HEK293 (cell line): ENCODE measurements around the gene PACSIN2.

Experiments used
- CTCF ChIA-PET: fragments of 350-600 bp; formaldehyde crosslinking; extraction: SDS; loops from one replicate; lab custom pipeline; 2021; ENCODE audit warnings: antibody characterized with exemption; lab: Yijun Ruan, JAX
- POLR2A ChIA-PET: fragments of 300-600 bp; formaldehyde crosslinking; extraction: SDS; loops from one replicate; lab custom pipeline; 2020; ENCODE audit warnings: antibody characterized with exemption, inconsistent platforms; lab: Yijun Ruan, JAX
- H3K27ac ChIP-seq: fragments of 200-500 bp; sonication (Bioruptor generic); 2 replicates; pipeline ENCODE4 v1.5.1; 2014; ENCODE audit warnings: low read depth, low read length, control low read depth, inconsistent platforms; ENCODE audit errors: extremely low read depth
- H3K36me3 ChIP-seq, 2 experiments: fragments of 200-500 bp in 1 of 2; sonication (Bioruptor generic) in 1 of 2; 1 replicate in 1 of 2; 2 replicates in 1 of 2; pipeline ENCODE4 v1.5.1; 2014 to 2017; ENCODE audit warnings: inconsistent platforms in 2 of 2, low read length in 2 of 2; ENCODE audit not compliant: control insufficient read depth in 2 of 2, insufficient read depth in 1 of 2
- H3K4me1 ChIP-seq: fragments of 200-500 bp; sonication (Bioruptor generic); 2 replicates; pipeline ENCODE4 v1.5.1; 2014; ENCODE audit warnings: mild to moderate bottlenecking, low read length, inconsistent platforms; ENCODE audit not compliant: control insufficient read depth, insufficient read depth
- H3K4me3 ChIP-seq: 2 replicates; pipeline ENCODE4 v1.5.1; 2011; ENCODE audit warnings: low read depth, mild to moderate bottlenecking, control low read depth, low read length, moderate library complexity
- H3K9me3 ChIP-seq: fragments of 200-500 bp; sonication (Bioruptor generic); 2 replicates; pipeline ENCODE4 v1.5.1; 2014; ENCODE audit warnings: low read depth, low read length, inconsistent platforms; ENCODE audit not compliant: control insufficient read depth, insufficient read depth
- GLIS1 ChIP-seq: fragments of 450-650 bp; formaldehyde crosslinking; IDR thresholded peaks from 2 replicates; pipeline ENCODE4 v1.5.1; 2016; ENCODE audit warnings: missing biosample characterization, missing genetic modification characterization
- KLF8 ChIP-seq: fragments of 450-650 bp; formaldehyde crosslinking; IDR thresholded peaks from 2 replicates; pipeline ENCODE4 v1.5.1; 2016; ENCODE audit warnings: missing biosample characterization, missing genetic modification characterization
- SCRT1 ChIP-seq: fragments of 450-650 bp; formaldehyde crosslinking; IDR thresholded peaks from 2 replicates; pipeline ENCODE4 v1.5.1; 2016; ENCODE audit warnings: missing biosample characterization, missing genetic modification characterization, borderline replicate concordance
- SP3 ChIP-seq: fragments of 450-650 bp; formaldehyde crosslinking; IDR thresholded peaks from 2 replicates; pipeline ENCODE4 v1.5.1; 2016; ENCODE audit warnings: missing biosample characterization, missing genetic modification characterization
- ZBTB8A ChIP-seq: fragments of 450-650 bp; formaldehyde crosslinking; IDR thresholded peaks from 2 replicates; pipeline ENCODE4 v1.5.1; 2016; ENCODE audit warnings: missing biosample characterization, missing genetic modification characterization
- ZNF114 ChIP-seq: fragments of 450-650 bp; formaldehyde crosslinking; IDR thresholded peaks from 2 replicates; pipeline ENCODE4 v1.5.0; 2017; ENCODE audit warnings: missing biosample characterization, missing genetic modification characterization
- ZNF146 ChIP-seq: fragments of 450-650 bp; formaldehyde crosslinking; IDR thresholded peaks from 2 replicates; pipeline ENCODE4 v1.5.1; 2016; ENCODE audit warnings: missing biosample characterization, missing genetic modification characterization
- ZNF16 ChIP-seq: fragments of 450-650 bp; formaldehyde crosslinking; IDR thresholded peaks from 2 replicates; pipeline ENCODE4 v1.5.1; 2016; ENCODE audit warnings: low read depth, missing biosample characterization, missing genetic modification characterization
- ZNF214 ChIP-seq: fragments of 450-650 bp; formaldehyde crosslinking; IDR thresholded peaks from 2 replicates; pipeline ENCODE4 v1.5.1; 2017; ENCODE audit warnings: missing biosample characterization, mild to moderate bottlenecking, missing genetic modification characterization, borderline replicate concordance
- ZNF223 ChIP-seq: fragments of 450-650 bp; formaldehyde crosslinking; IDR thresholded peaks from 2 replicates; pipeline ENCODE4 v1.5.1; 2016; ENCODE audit warnings: missing biosample characterization, missing genetic modification characterization
- ZNF324 ChIP-seq: fragments of 450-650 bp; formaldehyde crosslinking; IDR thresholded peaks from 2 replicates; pipeline ENCODE4 v1.5.1; 2016; ENCODE audit warnings: missing biosample characterization, missing genetic modification characterization
- ZNF473 ChIP-seq: fragments of 450-650 bp; formaldehyde crosslinking; IDR thresholded peaks from 2 replicates; pipeline ENCODE4 v1.5.1; 2017; ENCODE audit warnings: missing biosample characterization, missing genetic modification characterization
- ZNF501 ChIP-seq: fragments of 450-650 bp; formaldehyde crosslinking; IDR thresholded peaks from 2 replicates; pipeline ENCODE4 v1.5.1; 2016; ENCODE audit warnings: missing biosample characterization, missing genetic modification characterization
- ZNF544 ChIP-seq: fragments of 450-650 bp; formaldehyde crosslinking; IDR thresholded peaks from 2 replicates; pipeline ENCODE4 v1.5.0; 2017; ENCODE audit warnings: missing biosample characterization, missing genetic modification characterization
- ZNF624 ChIP-seq: fragments of 450-650 bp; formaldehyde crosslinking; IDR thresholded peaks from 2 replicates; pipeline ENCODE4 v1.5.1; 2017; ENCODE audit warnings: missing biosample characterization, missing genetic modification characterization
- ZSCAN23 ChIP-seq: fragments of 450-650 bp; formaldehyde crosslinking; IDR thresholded peaks from 2 replicates; pipeline ENCODE4 v1.5.1; 2016; ENCODE audit warnings: missing biosample characterization, missing genetic modification characterization
- TF ChIP-seq, protein P1 (sequence below): fragments of 450-650 bp; formaldehyde crosslinking; IDR thresholded peaks from 2 replicates; pipeline ENCODE4 v1.5.1; 2017; ENCODE audit warnings: missing biosample characterization, missing genetic modification characterization
- TF ChIP-seq, protein P2 (sequence below): fragments of 450-650 bp; formaldehyde crosslinking; IDR thresholded peaks from 2 replicates; pipeline ENCODE4 v1.5.1; 2016; ENCODE audit warnings: missing biosample characterization, missing genetic modification characterization
- TF ChIP-seq, protein P3 (sequence below): fragments of 450-650 bp; formaldehyde crosslinking; IDR thresholded peaks from 2 replicates; pipeline ENCODE4 v1.5.1; 2016; ENCODE audit warnings: missing biosample characterization, missing genetic modification characterization
- TF ChIP-seq, protein P4 (sequence below): fragments of 450-650 bp; formaldehyde crosslinking; IDR thresholded peaks from 2 replicates; pipeline ENCODE4 v1.5.1; 2016; ENCODE audit warnings: missing biosample characterization, missing genetic modification characterization
- TF ChIP-seq, protein P5 (sequence below): fragments of 450-650 bp; formaldehyde crosslinking; IDR thresholded peaks from 2 replicates; pipeline ENCODE4 v1.5.1; 2017; ENCODE audit warnings: missing biosample characterization, mild to moderate bottlenecking, missing genetic modification characterization, moderate library complexity
- TF ChIP-seq, protein P6 (sequence below): fragments of 450-650 bp; formaldehyde crosslinking; IDR thresholded peaks from 2 replicates; pipeline ENCODE4 v1.5.1; 2016; ENCODE audit warnings: missing biosample characterization, missing genetic modification characterization
- TF ChIP-seq, protein P7 (sequence below): fragments of 450-650 bp; formaldehyde crosslinking; IDR thresholded peaks from 2 replicates; pipeline ENCODE4 v1.5.1; 2016; ENCODE audit warnings: missing biosample characterization, missing genetic modification characterization
- TF ChIP-seq, protein P8 (sequence below): fragments of 450-650 bp; formaldehyde crosslinking; IDR thresholded peaks from 2 replicates; pipeline ENCODE4 v1.5.1; 2017; ENCODE audit warnings: missing biosample characterization, missing genetic modification characterization

PACSIN2 gene

DNA sequence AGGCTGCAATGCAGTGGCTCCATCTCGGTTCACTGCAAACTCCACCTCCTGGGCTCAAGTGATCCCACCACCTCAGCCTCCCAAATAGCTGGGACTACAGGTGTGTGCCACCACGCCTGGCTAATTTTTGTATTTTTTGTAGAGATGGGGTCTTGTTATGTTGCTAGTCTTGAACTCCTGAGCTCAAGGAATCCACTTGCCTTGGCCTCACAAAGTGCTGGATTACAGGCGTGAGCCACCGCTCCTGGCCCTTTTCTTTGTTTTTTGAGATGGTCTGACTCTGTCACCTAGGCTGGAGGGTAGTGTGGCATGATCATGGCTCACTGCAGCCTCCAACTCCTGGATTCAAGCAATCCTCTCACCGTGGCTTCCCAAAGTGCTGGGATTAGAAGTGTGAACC, 178.9 kb downstream of the PACSIN2 start (continued):
- TF ChIP-seq, protein P1, sequence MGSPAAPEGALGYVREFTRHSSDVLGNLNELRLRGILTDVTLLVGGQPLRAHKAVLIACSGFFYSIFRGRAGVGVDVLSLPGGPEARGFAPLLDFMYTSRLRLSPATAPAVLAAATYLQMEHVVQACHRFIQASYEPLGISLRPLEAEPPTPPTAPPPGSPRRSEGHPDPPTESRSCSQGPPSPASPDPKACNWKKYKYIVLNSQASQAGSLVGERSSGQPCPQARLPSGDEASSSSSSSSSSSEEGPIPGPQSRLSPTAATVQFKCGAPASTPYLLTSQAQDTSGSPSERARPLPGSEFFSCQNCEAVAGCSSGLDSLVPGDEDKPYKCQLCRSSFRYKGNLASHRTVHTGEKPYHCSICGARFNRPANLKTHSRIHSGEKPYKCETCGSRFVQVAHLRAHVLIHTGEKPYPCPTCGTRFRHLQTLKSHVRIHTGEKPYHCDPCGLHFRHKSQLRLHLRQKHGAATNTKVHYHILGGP (tag by site-specific recombination) = no peak
- TF ChIP-seq, protein P2, sequence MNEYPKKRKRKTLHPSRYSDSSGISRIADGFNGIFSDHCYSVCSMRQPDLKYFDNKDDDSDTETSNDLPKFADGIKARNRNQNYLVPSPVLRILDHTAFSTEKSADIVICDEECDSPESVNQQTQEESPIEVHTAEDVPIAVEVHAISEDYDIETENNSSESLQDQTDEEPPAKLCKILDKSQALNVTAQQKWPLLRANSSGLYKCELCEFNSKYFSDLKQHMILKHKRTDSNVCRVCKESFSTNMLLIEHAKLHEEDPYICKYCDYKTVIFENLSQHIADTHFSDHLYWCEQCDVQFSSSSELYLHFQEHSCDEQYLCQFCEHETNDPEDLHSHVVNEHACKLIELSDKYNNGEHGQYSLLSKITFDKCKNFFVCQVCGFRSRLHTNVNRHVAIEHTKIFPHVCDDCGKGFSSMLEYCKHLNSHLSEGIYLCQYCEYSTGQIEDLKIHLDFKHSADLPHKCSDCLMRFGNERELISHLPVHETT (tag by site-specific recombination) = no peak
- TF ChIP-seq ZNF223 = no peak
- no peak for TF ChIP-seq ZNF16 (tag by site-specific recombination)
- TF ChIP-seq GLIS1 (tag by site-specific recombination) = no peak
- no peak for TF ChIP-seq ZNF473 (tag by site-specific recombination)
- no peak for TF ChIP-seq ZNF214 (tag by site-specific recombination)
- no peak for TF ChIP-seq KLF8 (tag by site-specific recombination)
- TF ChIP-seq, protein P3, sequence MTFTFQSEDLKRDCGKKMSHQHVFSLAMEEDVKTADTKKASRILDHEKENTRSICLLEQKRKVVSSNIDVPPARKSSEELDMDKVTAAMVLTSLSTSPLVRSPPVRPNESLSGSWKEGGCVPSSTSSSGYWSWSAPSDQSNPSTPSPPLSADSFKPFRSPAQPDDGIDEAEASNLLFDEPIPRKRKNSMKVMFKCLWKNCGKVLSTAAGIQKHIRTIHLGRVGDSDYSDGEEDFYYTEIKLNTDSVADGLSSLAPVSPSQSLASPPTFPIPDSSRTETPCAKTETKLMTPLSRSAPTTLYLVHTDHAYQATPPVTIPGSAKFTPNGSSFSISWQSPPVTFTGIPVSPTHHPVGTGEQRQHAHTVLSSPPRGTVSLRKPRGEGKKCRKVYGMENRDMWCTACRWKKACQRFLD = no peak
- TF ChIP-seq, all 188 proteins: peak for 0

DNA sequence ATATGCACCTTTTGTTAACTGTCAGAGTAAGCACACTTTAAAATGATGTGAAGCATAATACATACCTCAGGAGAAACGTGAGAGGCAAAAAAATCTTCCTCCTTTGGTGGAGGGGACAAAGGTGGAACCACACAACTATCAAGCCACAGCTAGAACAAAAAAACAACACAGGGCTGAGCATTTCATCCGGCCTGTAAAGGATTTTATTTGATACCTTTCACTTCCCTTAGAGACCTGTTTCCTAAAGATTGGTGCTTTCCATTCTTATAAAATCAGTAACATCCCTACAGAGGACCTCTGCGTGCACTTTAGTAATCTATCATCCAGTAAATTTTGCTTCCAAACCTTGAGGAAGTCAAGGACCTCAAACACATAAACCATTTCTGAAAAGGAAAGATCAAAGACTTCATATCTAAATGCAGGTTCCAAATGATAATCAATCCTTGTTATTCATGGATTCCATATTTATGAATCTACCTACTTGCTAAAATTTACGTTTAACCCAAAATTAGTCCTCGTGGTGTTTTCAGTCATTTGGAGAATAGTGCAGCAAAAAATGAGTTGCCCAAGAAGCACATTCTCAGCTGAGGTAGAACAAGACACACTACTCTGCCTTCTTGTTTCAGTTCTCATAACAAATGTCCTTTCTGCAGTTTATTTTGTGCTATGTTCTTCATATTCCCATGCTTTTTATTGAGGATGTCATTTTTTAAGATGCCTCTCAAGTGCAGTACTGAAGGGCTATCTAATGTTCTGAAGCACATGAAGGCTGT, 180.6 kb downstream of the PACSIN2 start:
- POLR2A ChIA-PET = no interaction called here
- Histone ChIP-seq H3K4me3 (no peak overlapping the region), H3K4me1 (no peaks in the 10 kb centered on the region), H3K27ac (no peak overlapping the region), H3K9me3 (no peaks in the 10 kb centered on the region), H3K36me3 (peaks cover 45 to 83% of the 10 kb centered on the region in 2 experiments)
- CTCF ChIA-PET = interaction anchor here (0.5 to 1.8 kb wide), 5 partner anchors 10 to 405 kb away, joined by 3 to 5 read pairs (median 4); no protein-coding TSS in a partner anchor
- TF ChIP-seq SCRT1 (no peak), ZNF624 (tag by site-specific recombination) (no peak), SP3 (tag by site-specific recombination) (no peak), ZSCAN23 (tag by site-specific recombination) (no peak), ZNF146 (tag by site-specific recombination) (no peak), ZNF544 (no peak), ZBTB8A (tag by site-specific recombination) (no peak), ZNF501 (no peak), ZNF114 (no peak), ZNF214 (tag by site-specific recombination) (no peak), ZNF324 (tag by site-specific recombination) (no peak)
- TF ChIP-seq, protein P4, sequence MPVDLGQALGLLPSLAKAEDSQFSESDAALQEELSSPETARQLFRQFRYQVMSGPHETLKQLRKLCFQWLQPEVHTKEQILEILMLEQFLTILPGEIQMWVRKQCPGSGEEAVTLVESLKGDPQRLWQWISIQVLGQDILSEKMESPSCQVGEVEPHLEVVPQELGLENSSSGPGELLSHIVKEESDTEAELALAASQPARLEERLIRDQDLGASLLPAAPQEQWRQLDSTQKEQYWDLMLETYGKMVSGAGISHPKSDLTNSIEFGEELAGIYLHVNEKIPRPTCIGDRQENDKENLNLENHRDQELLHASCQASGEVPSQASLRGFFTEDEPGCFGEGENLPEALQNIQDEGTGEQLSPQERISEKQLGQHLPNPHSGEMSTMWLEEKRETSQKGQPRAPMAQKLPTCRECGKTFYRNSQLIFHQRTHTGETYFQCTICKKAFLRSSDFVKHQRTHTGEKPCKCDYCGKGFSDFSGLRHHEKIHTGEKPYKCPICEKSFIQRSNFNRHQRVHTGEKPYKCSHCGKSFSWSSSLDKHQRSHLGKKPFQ = no peak
- TF ChIP-seq, protein P5, sequence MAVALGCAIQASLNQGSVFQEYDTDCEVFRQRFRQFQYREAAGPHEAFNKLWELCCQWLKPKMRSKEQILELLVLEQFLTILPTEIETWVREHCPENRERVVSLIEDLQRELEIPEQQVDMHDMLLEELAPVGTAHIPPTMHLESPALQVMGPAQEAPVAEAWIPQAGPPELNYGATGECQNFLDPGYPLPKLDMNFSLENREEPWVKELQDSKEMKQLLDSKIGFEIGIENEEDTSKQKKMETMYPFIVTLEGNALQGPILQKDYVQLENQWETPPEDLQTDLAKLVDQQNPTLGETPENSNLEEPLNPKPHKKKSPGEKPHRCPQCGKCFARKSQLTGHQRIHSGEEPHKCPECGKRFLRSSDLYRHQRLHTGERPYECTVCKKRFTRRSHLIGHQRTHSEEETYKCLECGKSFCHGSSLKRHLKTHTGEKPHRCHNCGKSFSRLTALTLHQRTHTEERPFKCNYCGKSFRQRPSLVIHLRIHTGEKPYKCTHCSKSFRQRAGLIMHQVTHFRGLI = no peak
- TF ChIP-seq, protein P6, sequence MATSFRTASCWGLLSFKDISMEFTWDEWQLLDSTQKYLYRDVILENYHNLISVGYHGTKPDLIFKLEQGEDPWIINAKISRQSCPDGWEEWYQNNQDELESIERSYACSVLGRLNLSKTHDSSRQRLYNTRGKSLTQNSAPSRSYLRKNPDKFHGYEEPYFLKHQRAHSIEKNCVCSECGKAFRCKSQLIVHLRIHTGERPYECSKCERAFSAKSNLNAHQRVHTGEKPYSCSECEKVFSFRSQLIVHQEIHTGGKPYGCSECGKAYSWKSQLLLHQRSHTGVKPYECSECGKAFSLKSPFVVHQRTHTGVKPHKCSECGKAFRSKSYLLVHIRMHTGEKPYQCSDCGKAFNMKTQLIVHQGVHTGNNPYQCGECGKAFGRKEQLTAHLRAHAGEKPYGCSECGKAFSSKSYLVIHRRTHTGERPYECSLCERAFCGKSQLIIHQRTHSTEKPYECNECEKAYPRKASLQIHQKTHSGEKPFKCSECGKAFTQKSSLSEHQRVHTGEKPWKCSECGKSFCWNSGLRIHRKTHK (tag by site-specific recombination) = no peak
- TF ChIP-seq, protein P7, sequence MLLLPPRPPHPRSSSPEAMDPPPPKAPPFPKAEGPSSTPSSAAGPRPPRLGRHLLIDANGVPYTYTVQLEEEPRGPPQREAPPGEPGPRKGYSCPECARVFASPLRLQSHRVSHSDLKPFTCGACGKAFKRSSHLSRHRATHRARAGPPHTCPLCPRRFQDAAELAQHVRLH (tag by site-specific recombination) = no peak
- TF ChIP-seq, protein P3 = no peak
- TF ChIP-seq, protein P8, sequence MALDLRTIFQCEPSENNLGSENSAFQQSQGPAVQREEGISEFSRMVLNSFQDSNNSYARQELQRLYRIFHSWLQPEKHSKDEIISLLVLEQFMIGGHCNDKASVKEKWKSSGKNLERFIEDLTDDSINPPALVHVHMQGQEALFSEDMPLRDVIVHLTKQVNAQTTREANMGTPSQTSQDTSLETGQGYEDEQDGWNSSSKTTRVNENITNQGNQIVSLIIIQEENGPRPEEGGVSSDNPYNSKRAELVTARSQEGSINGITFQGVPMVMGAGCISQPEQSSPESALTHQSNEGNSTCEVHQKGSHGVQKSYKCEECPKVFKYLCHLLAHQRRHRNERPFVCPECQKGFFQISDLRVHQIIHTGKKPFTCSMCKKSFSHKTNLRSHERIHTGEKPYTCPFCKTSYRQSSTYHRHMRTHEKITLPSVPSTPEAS (tag by site-specific recombination) = no peak
